SU-DHL-6 (cell line): Measurements from ENCODE around the gene ULK1.

Experiments used
- EZH2phosphoT487 ChIP-seq: fragments of 200-600 bp; sonication (generic), shearing (Covaris generic); conservative IDR thresholded peaks from 2 replicates; pipeline ENCODE4 v1.6.1; 2018; ENCODE audit warnings: mild to moderate bottlenecking, antibody characterized with exemption, low read length, moderate library complexity, mixed read lengths
- TF ChIP-seq, protein P1 (sequence below): fragments of 200-600 bp; sonication (generic); IDR thresholded peaks from one replicate; pipeline ENCODE4 v1.5.1; 2017; ENCODE audit warnings: antibody characterized with exemption, mild to moderate bottlenecking, low read length, moderate library complexity; ENCODE audit not compliant: insufficient read depth, poor library complexity, severe bottlenecking

GRCh38 chr12:131871677-131872076, 22.7 kb upstream of the ULK1 start:
- TF ChIP-seq, protein P1, sequence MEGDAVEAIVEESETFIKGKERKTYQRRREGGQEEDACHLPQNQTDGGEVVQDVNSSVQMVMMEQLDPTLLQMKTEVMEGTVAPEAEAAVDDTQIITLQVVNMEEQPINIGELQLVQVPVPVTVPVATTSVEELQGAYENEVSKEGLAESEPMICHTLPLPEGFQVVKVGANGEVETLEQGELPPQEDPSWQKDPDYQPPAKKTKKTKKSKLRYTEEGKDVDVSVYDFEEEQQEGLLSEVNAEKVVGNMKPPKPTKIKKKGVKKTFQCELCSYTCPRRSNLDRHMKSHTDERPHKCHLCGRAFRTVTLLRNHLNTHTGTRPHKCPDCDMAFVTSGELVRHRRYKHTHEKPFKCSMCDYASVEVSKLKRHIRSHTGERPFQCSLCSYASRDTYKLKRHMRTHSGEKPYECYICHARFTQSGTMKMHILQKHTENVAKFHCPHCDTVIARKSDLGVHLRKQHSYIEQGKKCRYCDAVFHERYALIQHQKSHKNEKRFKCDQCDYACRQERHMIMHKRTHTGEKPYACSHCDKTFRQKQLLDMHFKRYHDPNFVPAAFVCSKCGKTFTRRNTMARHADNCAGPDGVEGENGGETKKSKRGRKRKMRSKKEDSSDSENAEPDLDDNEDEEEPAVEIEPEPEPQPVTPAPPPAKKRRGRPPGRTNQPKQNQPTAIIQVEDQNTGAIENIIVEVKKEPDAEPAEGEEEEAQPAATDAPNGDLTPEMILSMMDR = no peak
- no peak for TF ChIP-seq EZH2phosphoT487
